HTR-8/SVneo (cell line): ENCODE measurements around the gene HIVEP2.

Source experiments
- DNase-seq: peaks from one replicate; pipeline ENCODE4 v3.0.0; 2011; ENCODE audit warnings: low spot score, mixed read lengths; ENCODE audit not compliant: insufficient read length
- FAIRE-seq: peaks from 2 replicates; lab custom pipeline; 2011; peaks lifted over from hg19 to GRCh38; lab: Jason Lieb, UNC

Gene HIVEP2

DNA sequence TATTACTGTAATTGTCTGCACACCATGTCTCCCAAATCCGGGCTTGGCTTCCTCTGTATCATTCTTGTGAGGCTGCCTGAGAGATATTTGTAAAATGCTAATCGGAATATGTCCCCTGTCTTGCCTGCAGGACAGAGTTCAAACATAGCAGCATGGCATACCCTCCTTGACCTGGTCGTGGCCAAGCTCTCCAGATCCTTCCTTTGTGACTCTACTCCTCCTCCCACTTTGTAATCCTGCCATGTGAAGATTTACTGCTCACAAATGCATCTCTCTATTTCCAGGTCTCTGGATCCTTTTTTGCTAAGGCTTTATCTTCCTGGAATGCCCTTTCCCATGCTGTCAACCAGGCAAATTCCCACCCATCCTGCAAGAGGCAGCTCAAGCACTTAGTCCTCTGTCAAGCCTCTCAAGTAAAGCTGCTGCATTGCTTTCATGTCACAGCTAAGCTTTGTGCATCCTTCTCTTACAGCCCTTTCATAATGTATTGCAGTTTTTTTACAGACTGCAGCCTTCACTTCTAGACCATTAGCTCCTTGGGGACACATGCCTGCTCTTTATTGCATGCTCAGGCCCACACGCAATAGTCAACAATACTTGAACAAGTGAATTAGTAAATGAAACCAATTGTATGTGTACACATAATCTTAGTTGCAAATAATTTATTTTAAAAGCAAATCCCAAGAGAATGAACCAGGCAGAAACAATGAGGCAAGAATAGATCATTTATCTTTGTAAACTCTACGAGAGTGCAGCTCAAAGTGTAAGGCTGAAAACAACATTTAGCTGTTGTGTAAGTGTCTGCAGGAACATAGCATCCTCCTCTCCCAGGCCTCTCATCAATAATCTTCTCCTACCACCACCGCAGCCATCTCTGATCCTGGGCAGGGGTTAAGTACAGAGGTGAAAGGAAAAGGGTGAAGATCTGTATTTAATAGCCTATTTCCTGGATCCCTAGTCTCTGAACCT lies 45.8 kb downstream of the HIVEP2 start:
- DNase-seq (no peak), FAIRE-seq (no peak)

DNA sequence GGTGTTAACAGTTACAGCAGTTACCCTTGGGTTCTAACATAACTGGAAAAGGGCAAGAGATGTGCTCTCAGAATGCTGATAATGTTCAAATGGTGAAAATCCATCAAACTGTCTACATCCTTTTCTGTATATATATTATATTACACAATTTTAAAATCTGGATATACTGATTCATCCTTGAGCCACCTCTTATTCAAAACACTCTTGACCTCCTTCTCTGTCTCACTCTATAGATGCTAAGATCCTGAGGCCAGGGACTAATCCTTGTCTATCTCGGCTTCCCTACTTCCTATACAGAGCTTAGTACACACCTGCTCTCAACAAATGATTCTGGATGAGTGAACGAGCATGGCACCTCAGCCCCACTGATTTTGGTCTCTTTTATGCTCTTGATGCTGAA lies 47.3 kb downstream of the HIVEP2 start:
- FAIRE-seq (no peak), DNase-seq (no peak)

DNA sequence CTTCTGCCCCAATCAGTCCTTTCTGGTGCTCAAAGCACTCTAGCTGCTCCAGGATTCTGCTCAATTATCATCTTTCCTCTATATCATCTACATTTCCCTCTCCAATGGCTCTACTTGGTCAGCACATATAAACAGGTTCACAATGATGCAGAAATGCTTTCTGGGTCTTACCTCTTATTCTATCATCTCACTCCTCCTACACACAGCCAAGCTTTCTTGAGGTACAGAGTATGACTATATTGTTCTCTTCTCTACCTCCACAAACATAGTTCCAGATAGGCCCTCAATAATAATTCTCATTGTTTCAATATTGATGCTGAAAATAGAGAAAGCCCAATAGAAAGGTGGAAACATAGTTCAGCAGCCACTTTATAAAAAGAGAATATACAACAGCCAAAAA lies 48.2 kb downstream of the HIVEP2 start:
- DNase-seq (no peak), FAIRE-seq (no peak)

DNA sequence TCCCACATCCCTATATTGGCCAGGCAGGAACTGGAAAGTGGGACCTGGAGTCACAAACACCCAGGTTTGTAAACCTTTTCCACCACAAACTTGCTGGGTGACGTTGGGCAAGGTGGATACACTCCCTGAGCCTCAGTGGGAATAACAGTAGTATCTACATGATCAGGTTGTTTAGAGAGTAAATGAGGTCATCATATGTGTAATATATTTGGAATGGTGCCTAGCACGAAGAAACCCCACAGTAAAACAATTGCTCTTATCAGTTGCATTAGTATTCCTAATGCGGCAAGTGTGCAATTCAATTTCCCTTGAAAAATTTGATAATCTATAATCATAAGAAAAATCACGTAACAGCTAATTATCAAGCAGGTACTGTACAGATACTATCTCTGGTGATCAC lies 51.9 kb downstream of the HIVEP2 start:
- DNase-seq = no peak
- FAIRE-seq = no peak

DNA sequence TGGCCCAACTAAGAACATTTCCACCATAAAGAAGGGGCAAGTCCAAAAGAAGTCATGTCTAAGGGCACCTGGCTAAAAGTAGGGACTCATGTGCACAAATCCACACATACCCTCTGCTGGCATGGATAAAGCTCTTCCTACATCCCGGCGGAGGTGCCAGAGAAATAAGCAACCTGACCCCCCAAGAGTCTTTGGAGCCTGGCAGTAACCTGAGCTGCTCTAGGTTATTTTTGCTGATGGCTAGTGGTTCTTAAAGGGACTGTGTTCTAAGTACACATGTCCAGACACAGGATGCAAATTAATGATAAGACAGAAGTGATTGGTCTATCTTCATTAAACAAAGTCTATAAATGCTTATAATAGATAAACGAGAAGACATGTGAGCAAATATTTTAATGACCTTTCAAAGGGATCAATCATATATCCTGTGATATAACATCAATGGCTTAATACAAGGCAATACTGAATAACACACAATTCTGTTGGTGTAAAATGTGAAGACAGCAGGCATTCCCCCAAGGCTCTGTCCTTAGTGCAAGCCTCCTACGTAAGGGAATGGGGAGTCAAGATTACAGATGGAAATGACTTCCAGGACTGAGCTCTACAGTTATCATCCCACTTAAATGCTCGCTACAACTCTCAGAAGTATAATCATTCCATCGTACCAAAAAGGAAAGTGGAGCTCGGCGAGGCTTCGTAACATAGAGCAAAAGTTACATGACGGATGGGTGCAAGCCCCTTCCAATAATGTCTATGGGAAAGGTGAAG lies 52.5 kb downstream of the HIVEP2 start:
- DNase-seq (no peak), FAIRE-seq (no peak)

DNA sequence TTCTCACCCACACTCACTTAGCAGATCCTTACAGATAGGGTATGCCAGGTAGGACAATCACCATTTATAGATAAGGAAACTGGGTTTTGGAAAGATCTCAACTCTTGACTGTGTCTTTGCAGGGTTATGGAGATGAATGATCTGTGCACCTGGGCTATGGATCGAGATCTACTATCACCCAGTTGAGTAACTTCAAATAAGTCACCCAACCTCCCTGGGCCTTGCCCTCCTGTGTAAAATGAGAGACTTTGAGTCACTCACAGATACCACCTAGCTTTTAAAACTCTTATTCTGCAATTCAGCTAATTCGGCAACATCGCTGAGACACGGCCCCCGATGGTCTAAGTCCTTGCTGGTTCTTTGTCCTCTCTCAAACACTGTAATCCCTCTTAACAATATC lies 53.5 kb downstream of the HIVEP2 start:
- DNase-seq (no peak), FAIRE-seq (no peak)

DNA sequence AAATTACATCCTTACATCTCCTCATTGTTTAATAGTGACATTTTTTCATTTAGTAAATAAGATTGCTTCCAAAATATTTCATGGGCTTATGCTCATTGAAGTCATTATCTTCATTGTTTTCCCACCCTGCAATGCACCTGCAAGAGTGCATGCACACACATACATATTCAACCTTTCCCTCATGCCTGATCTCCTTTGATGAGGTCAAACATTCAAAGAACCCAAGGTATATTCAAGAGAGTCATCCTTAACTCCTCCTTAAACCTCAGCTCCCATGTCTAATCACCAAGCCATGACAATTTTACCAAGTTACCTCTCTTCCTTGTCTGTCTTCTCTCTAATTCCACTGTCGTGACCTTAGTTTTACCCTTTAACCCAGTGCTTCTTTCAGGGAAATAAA lies 56.5 kb downstream of the HIVEP2 start:
- DNase-seq = no peak
- no peak for FAIRE-seq

DNA sequence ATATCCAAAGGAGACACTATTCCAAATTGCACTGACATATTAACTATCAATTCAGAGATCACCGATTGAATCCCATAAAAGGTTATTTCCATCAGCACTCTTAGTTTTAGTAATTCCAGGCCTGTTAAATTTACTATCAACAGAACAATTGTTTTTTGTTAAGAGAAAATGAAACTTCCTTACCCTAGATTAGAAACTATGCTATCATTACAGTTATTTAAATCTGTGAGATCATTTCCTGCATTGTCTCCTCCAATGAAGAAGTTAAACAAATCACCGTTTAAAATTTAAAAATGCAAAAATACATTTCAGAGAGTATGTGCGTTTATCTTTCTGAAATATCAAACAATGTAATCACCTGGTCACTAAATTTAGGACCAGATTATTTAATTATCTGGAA lies 57.5 kb downstream of the HIVEP2 start:
- DNase-seq (no peak), FAIRE-seq (no peak)

DNA sequence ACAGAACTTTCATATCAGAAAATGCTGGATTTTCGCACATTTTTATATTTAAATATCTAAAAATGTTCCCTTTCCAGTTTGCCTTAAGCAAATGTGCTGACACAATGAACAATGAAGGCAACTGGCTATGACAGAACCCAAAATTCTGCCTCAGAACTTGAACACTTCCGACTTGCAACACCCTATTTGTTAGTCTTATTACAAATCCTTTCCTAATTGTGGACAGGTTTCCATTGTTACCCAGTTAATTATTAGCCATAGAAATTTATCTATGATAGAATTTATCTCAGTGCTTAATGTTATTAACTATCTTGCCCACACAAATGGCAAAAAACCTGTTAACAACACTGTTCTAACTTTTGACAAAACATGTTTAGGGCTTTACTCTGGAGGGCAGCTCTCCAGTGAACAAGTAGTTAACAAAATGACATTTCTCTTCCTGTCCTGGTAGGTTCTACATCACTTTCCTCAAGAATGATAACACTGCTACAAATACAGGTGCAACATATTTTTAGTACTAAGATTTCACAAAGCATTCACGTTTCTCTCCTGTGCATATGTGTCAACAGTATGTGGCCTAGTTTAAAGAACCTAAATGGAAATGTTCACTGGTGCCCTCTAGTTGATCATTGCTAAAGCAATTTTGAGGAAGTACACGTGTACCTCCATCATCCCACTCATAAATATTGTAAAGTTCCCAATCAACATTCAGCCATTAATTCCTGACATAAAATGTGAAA lies 58.4 kb downstream of the HIVEP2 start:
- DNase-seq = no peak
- no peak for FAIRE-seq

DNA sequence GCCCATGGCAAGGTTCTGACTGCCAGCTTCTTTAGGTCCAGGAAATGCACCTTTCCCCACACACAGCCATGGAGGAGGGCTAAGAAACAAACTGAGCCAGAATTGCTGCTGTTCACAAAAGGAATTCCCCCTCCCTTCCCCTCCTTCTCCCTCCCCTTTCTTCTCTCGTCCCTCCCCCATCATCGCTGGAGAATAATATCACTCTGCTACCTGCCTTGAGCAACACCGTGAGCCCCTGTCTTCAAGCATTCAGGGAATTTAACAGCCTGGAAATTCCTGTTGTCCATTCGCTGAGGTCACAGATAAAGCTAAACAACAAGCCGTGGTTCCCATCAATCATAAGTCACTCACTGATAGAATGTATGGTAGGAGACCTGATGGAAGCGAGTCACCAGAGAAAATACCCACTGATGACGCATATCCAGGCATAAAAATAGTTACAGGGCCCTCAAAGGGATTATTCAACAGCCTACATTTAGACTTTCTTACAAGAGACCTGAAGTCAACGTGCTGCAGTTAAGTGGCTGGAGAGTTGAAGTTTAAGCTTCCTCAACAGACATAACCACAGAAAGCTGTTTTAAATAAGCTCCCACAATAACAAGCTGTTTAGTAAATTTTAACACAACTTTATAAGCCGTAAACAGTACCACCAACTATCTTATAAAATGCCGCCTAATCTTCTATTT lies 59.7 kb downstream of the HIVEP2 start:
- peak; percentile 64 for FAIRE-seq
- peak; percentile 75 for DNase-seq

DNA sequence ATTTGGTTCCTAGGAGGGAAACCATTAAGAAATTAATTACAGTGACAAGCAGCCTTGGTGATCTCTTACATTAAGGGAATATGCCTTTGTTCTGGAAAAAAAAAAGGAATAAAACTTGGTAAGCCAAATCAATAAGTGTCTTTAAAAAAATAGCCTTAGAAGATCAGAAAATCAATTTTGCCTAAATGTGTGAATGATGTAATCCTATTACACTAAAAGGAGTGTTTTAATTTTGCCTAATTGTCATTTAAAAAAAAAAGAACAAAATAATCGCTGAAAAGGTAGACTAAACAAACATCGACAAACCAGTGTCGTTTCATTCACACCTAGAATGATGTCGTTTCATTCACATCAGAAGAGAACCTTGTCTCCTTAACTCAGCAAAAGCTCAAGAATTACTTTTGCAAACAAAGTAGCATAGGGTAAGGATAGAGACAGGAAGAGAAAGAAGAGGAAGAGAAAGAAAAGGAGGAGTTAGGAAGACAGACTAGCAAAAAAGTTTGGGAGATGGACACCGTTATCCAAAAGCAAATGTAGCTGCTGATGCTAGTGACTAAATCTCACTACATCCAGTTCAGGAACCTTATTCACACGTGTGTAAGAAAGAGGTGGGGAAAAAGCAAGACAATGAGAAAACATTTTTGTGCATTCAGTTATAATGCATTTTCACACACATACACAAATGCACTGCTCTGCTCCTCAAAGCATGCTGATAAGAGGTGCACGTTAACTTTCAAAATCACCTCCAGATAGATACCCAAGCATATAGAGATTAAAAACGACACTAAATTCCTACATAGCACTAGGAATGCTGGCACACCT lies 60.6 kb downstream of the HIVEP2 start:
- FAIRE-seq = no peak
- DNase-seq = no peak

DNA sequence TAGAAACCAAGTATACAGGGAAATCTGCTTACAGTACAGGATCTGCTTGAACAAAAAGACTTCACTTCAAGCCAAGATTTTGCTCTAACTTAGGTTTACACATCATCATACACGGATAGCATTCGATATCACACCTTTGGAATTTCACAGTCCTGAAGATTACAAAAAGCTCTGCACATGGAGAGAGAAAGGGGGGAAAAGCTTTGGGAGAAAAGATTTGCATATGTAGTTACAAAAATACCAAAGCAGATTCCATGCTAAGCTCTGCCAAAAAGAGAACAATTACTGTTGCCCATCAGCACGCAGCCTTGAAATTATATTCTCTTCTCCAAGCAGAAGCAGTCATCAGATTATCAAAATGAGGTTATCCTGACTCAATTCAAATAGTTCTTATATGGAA lies 62.0 kb downstream of the HIVEP2 start:
- FAIRE-seq (no peak), DNase-seq (no peak)

DNA sequence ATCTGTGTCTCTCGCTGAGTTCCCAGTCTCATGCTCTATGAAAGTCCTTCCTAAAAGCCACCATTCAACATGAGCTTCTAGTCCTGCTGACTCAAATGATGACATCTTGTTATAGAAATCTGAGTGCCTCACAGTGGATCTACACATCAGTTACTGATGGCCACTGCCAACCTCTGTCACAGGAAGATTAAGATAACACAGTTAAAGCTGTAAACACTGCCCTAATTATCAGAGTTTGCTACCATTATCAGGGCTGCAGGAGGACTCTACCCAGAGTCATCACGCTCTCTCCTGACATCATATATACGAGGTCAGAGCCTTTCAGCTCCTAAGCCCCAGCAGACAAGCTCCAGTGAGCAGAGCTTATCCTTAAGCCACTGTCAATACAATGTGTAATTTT lies 63.2 kb downstream of the HIVEP2 start:
- DNase-seq (no peak), FAIRE-seq (no peak)

DNA sequence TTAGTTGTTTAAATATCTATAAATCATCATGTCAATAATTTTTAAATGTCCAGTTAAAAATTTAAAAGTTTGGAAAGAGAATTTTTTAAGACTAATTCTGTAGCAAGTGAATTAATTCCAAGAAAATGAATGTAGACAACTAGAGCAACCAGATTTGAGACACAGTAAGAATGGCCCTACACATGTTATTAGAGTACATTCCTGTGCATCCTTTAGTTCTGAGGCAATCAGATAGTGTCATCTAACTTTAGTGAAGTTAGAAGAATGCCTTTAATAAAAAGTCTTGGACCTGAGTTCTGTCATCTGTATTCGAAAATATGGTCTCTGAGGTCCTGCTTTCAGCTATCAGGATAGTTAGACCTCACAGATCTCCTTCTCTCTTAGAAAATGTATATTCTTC lies 63.7 kb downstream of the HIVEP2 start:
- no peak for DNase-seq
- FAIRE-seq = no peak

DNA sequence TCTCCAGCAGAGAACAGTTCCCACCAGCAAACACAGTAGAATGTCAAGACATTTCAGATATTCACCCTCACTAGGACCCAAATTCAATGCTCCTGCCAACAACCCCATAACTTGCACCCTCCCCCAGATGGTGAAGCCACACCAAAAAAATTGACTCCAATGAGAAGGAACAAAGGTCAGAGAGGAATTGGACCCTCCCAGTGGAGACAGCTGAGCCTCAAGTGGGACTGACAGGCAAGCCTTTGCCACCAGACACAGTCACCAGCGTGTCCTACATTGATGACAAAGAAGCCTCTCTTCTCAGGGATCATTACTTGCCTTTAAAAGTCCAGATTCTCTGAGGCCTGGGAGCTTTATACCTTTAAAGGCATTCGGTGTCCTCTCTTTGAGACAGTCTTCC lies 64.8 kb downstream of the HIVEP2 start:
- DNase-seq (no peak), FAIRE-seq (no peak)

DNA sequence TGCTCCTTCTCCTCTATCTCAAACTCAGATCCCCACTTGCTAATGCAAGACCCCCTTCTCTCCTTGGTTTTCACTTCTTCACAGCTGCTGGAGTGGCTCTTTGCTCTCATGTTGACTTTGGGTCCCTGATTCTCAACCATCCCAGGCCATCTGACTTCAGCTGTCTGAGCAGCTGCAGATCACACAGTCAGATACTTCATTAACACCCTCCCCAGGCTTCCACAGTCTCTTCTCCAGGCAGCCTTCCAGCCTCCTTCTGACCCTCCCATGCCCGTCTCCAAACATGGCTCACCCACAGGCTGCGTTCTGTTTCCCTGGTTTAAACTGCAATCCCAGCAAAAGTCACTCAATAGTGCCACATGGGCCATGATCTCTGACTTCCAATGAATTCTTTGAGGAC lies 65.4 kb downstream of the HIVEP2 start:
- no peak for DNase-seq

DNA sequence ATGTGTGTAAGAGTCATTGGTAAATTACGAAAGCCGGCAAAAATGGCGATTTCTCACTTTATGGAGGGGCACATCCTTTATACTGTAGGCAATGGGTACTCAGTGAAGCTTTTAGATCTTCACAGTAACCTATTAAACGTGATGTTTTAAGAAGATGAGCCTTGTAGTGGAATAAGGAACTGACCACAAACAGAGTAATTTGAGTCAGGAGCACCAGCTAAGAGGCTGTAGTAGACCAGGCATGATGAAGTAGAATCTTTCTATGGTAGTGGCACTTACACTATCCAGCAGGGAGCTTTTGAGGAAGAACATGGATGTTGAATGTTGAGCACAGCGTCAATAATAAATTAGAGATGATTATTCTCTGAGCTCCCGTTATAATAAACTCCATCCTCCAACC lies 65.9 kb downstream of the HIVEP2 start:
- FAIRE-seq = no peak
- no peak for DNase-seq

More for the DNA sequence above, 65.4 kb downstream of the HIVEP2 start:
- no peak for FAIRE-seq

DNA sequence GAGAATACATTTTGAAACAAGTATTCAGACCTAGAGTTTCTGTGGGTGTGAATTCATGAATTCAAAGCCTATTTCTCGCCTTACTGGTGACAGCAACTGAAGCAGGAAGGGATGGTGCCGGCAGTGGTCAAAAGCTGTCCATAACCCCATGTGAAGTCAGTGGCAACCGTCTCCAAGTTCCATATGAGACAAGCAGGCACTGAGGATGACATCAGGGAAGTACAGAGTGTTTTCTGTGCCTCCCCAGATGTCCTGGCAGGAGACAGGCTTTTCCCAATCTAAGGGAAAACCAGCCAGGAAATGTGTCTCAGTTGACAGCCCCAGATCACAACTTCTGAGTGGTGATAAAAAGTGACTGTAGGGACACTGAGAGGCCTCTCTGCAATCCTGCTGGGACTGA lies 66.6 kb downstream of the HIVEP2 start:
- DNase-seq (no peak), FAIRE-seq (no peak)

DNA sequence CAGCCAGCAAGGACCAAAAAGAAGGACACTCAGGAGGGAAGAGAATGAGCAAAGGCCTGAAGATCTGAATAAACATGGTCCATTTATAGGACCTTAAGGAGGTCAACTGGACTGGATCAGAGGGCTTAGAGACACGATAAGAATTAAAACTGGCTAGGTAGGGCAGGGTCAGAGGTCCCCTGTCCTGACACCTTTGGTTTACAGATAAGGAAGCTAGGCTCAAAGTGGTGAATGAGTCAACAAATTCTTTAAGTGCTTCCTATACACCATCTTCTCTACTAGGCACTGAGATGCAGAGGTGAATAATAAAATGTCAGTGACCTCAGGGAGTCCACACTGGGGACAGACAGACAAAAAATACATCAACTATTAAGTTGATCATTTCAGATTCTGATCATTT lies 70.3 kb downstream of the HIVEP2 start:
- no peak for FAIRE-seq
- DNase-seq = no peak
